ENCODE data around the gene MBD2. TPM values are rescaled to one million over a fixed set of nuclear protein-coding genes. Genes with fewer than 3 reads are reported as not detected.

The MBD2 gene
- total RNA-seq, 2 experiments from 2014 or later, result 39.2 to 176 TPM

DNA sequence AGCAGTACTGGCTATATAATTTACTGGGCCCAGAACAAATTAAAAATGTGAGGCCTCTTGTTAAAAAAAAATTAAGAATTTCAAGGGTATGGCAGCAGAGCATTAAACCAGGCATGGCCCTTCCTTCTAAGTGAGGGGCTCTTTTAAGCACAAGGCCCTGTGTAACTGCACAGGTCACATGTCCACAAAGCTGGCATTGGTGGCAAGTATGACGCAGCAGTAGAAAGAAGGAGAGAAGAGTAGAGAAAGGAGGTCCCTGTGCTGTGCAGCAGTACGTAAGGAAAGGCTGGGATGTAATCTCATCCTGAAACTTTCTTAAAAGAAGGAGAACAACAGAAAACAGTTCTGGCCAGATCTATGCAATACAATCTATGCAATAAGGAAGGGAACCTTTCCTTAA, 51.2 kb downstream of the MBD2 start:
- peaks cover 89% of the 10 kb centered on the region for H3K79me2 ChIP-seq (ENCODE audit: insufficient read depth, low read depth, low read length)
- intact Hi-C loops (cut with micrococcal nuclease; ENCODE audit: unreplicated experiment), result no loop called here
- no peak overlapping the region for H3K4me2 ChIP-seq (ENCODE audit: low read length)
- no peak overlapping the region for H3K4me3 ChIP-seq (ENCODE audit: low read depth, low read length, poor library complexity, severe bottlenecking)
- BruUV-seq (replicated peaks), result no TSS peak
- CTCF ChIA-PET (ENCODE audit: unreplicated experiment), result no interaction called here
- no peak for DNase-seq (ENCODE audit: low spot score)
- POLR2A ChIA-PET, result interaction anchor here (1.0 to 1.4 kb wide), 2 partner anchors 8 to 18 kb away, joined by 3 to 4 read pairs; no protein-coding TSS in a partner anchor
- peaks cover 95% of the 10 kb centered on the region for H3K36me3 ChIP-seq (ENCODE audit: insufficient read depth, low read length)
- H2AFZ ChIP-seq (ENCODE audit: low read length), result no peak overlapping the region
- H4K20me1 ChIP-seq (ENCODE audit: insufficient read depth, low read length), result 0 out of 2 replicates have a peak, but pooled peaks cover 4% of the 10 kb centered on the region
- H3K9me2 ChIP-seq (ENCODE audit: insufficient read depth, low read length), result no peaks in the 10 kb centered on the region
- no peak for TF ChIP-seq EZH2phosphoT487 (IDR thresholded peaks at IDR 0.05; ENCODE audit: borderline replicate concordance, low read depth, low read length)
- TF ChIP-seq, protein P1, sequence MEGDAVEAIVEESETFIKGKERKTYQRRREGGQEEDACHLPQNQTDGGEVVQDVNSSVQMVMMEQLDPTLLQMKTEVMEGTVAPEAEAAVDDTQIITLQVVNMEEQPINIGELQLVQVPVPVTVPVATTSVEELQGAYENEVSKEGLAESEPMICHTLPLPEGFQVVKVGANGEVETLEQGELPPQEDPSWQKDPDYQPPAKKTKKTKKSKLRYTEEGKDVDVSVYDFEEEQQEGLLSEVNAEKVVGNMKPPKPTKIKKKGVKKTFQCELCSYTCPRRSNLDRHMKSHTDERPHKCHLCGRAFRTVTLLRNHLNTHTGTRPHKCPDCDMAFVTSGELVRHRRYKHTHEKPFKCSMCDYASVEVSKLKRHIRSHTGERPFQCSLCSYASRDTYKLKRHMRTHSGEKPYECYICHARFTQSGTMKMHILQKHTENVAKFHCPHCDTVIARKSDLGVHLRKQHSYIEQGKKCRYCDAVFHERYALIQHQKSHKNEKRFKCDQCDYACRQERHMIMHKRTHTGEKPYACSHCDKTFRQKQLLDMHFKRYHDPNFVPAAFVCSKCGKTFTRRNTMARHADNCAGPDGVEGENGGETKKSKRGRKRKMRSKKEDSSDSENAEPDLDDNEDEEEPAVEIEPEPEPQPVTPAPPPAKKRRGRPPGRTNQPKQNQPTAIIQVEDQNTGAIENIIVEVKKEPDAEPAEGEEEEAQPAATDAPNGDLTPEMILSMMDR (conservative IDR thresholded peaks at IDR 0.05; ENCODE audit: low read length), result no peak
- H3K27ac ChIP-seq (ENCODE audit: low read depth, low read length, poor library complexity, severe bottlenecking), result no peak overlapping the region
- H3K9me3 ChIP-seq (ENCODE audit: low read length), result no peaks in the 10 kb centered on the region
- H3K4me1 ChIP-seq (ENCODE audit: insufficient read depth, low read length, poor library complexity, severe bottlenecking), result peaks cover 38% of the 10 kb centered on the region

DNA sequence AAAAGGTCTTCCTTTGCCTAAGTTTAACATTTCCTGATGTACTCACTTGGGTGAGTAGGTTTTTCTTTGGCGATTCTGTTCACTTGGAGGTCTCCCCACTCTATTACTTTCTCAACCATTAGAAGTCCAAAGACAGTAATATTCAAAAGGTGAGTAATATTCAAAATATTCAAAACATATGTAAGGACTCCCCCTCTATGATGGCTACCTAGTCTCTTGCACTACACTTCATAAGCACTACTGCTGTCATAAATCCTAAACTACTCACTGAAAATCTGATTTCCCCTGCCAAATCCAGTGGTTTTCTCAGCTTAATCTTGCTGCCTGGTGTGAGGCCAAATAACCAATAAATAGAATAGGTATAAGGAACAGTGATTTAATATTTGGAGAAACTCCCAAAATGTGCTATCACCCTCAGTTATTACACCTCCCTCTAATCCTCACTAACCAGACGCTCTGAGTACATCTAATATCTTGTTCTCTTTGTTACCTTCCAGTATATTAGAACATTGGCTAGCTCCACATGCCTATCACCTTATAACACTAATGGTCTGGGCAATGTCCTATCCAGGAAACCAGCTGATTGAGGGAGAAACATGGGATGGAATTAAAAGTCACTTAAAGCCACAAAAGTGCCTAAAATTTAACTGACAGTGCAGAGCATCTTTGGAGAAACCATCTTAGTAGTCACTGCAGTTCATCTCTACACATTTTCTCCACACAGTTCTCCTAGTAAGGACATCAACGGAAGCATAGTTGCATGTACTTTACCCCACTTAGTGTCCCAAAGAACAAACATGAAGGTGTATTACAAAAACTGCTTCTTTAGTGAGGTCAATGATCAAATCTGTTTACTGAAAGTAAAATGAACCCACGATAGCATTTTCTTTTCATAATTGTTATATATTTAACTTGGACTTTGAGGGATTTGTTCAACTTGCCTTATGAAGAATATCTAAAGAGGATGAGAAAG, 54.8 kb downstream of the MBD2 start:
- intact Hi-C loops (cut with micrococcal nuclease; ENCODE audit: unreplicated experiment), result no loop called here
- CTCF ChIA-PET (ENCODE audit: unreplicated experiment), result no interaction called here
- H3K4me2 ChIP-seq (ENCODE audit: low read length), result no peak overlapping the region

More for the DNA sequence above, 54.8 kb downstream of the MBD2 start:
- H3K9me3 ChIP-seq (ENCODE audit: low read length), result no peaks in the 10 kb centered on the region
- POLR2A ChIA-PET, result interaction anchor here (0.9 kb wide), 1 partner anchor 22 kb away, joined by 3 read pairs; no protein-coding TSS in a partner anchor
- peaks cover 92% of the 10 kb centered on the region for H3K36me3 ChIP-seq (ENCODE audit: insufficient read depth, low read length)
- H3K4me3 ChIP-seq (ENCODE audit: low read depth, low read length, poor library complexity, severe bottlenecking), result no peak overlapping the region
- no peak overlapping the region for H3K27ac ChIP-seq (ENCODE audit: low read depth, low read length, poor library complexity, severe bottlenecking)
- no peak for DNase-seq (ENCODE audit: low spot score)
- TF ChIP-seq, protein P1 (conservative IDR thresholded peaks at IDR 0.05; ENCODE audit: low read length), result no peak
- TF ChIP-seq EZH2phosphoT487 (IDR thresholded peaks at IDR 0.05; ENCODE audit: borderline replicate concordance, low read depth, low read length), result no peak
- H2AFZ ChIP-seq (ENCODE audit: low read length), result no peak overlapping the region
- no peaks in the 10 kb centered on the region for H4K20me1 ChIP-seq (ENCODE audit: insufficient read depth, low read length)
- BruUV-seq (replicated peaks), result no TSS peak
- peaks cover 81% of the 10 kb centered on the region for H3K79me2 ChIP-seq (ENCODE audit: insufficient read depth, low read depth, low read length)
- H3K9me2 ChIP-seq (ENCODE audit: insufficient read depth, low read length), result no peaks in the 10 kb centered on the region
- peaks cover 25% of the 10 kb centered on the region for H3K4me1 ChIP-seq (ENCODE audit: insufficient read depth, low read length, poor library complexity, severe bottlenecking)
